Prostate gland (tissue), 2 donors: ENCODE data around the gene C18orf54.

Experiments
- CTCF ChIP-seq, 4 experiments: fragments of 200-600 bp in 2 of 4; fragments of 450-650 bp in 2 of 4; sonication (generic) in 2 of 4; IDR thresholded peaks; 1 replicate in 3 of 4; 2 replicates in 1 of 4; pipeline ENCODE4 v1.5.1; 2016 to 2019; ENCODE audit warnings: antibody characterized with exemption in 4 of 4, mild to moderate bottlenecking in 2 of 4, moderate library complexity in 2 of 4
- POLR2A ChIP-seq: fragments of 450-650 bp; IDR thresholded peaks from one replicate; pipeline ENCODE4 v1.6.1; 2016; ENCODE audit warnings: antibody characterized with exemption, mild to moderate bottlenecking
- POLR2AphosphoS5 ChIP-seq: sonication (generic); formaldehyde crosslinking; IDR thresholded peaks from one replicate; pipeline ENCODE4 v1.6.1; 2017; ENCODE audit warnings: antibody characterized with exemption

- TF ChIP-seq CTCF (IDR thresholded peaks at IDR 0.05) (no peak), POLR2A (no peak), POLR2AphosphoS5 (no peak)
These were observed 33.7 kb upstream of the C18orf54 start for GRCh38 chr18:54323970-54324369.
